PC-9 (cell line): ENCODE data around the gene BCL2L13. TPM values are rescaled to one million over a fixed set of nuclear protein-coding genes. Genes with fewer than 3 reads are reported as not detected.

Source experiments
- BruUV-seq: library from RNA; stranded (reverse); fragments of 400-500 nt; replicated peaks from 2 replicates; lab custom pipeline; 2021; lab: Mats Ljungman, UMichigan
- CTCF ChIA-PET: fragments of 300-600 bp; sonication (Branson Sonifier 250); formaldehyde crosslinking; loops from one replicate; lab custom pipeline; 2022; ENCODE audit warnings: antibody characterized with exemption; lab: Charles Lee
- POLR2A ChIA-PET: fragments of 300-600 bp; sonication (Branson Sonifier 250); formaldehyde crosslinking; loops from one replicate; lab custom pipeline; 2022; ENCODE audit warnings: antibody characterized with exemption; ENCODE audit not compliant: unreplicated experiment; lab: Charles Lee
- DNase-seq, 2 experiments: peaks; one replicate each; pipeline versions ENCODE4 v3.0.0 to v3.0.0-alpha.2; 2015 to 2022; ENCODE audit warnings: mixed read lengths in 1 of 2
- H2AFZ ChIP-seq: fragments of 200-600 bp; sonication (generic); 2 replicates; pipeline ENCODE4 v1.8.1; 2017; ENCODE audit warnings: antibody characterized with exemption
- H3F3A ChIP-seq: fragments of 200-600 bp; sonication (generic); 2 replicates; pipeline ENCODE4 v1.8.1; 2017; ENCODE audit warnings: antibody characterized with exemption, mild to moderate bottlenecking, low read depth; ENCODE audit not compliant: insufficient read depth
- H3K27ac ChIP-seq: fragments of 200-600 bp; sonication (generic); 2 replicates; pipeline ENCODE4 v1.6.1; 2016; ENCODE audit warnings: mixed run types
- H3K27me3 ChIP-seq: fragments of 200-600 bp; sonication (generic); 2 replicates; pipeline ENCODE4 v1.6.1; 2016; ENCODE audit warnings: low read depth, mixed run types; ENCODE audit not compliant: insufficient read depth
- H3K36me3 ChIP-seq: fragments of 200-600 bp; sonication (generic); 2 replicates; pipeline ENCODE4 v1.6.1; 2016; ENCODE audit warnings: low read depth, mixed run types
- H3K4me1 ChIP-seq: fragments of 200-600 bp; sonication (generic); replicated peaks from 2 replicates; pipeline ENCODE4 v1.6.1; 2016; ENCODE audit warnings: mixed run types; ENCODE audit not compliant: insufficient read depth
- H3K4me2 ChIP-seq: fragments of 200-600 bp; sonication (generic); 2 replicates; pipeline ENCODE4 v1.6.1; 2017; ENCODE audit warnings: mixed run types
- H3K4me3 ChIP-seq: fragments of 200-600 bp; sonication (generic); 2 replicates; pipeline ENCODE4 v1.6.1; 2016; ENCODE audit warnings: mixed run types
- H3K79me2 ChIP-seq: fragments of 200-600 bp; sonication (generic); 2 replicates; pipeline ENCODE4 v1.6.1; 2017; ENCODE audit warnings: low read depth, mixed run types
- H3K9me2 ChIP-seq: fragments of 200-600 bp; sonication (generic); 2 replicates; pipeline ENCODE4 v1.8.1; 2017; ENCODE audit warnings: mild to moderate bottlenecking; ENCODE audit not compliant: insufficient read depth
- H3K9me3 ChIP-seq: fragments of 200-600 bp; sonication (generic); 2 replicates; pipeline ENCODE4 v1.8.1; 2016; ENCODE audit warnings: low read depth; ENCODE audit not compliant: insufficient read depth
- H4K20me1 ChIP-seq: fragments of 200-600 bp; sonication (generic); 2 replicates; pipeline ENCODE4 v1.8.1; 2017; ENCODE audit not compliant: insufficient read depth
- EZH2 ChIP-seq: fragments of 200-600 bp; sonication (generic); IDR thresholded peaks from 2 replicates; pipeline ENCODE4 v1.8.0; 2017; ENCODE audit warnings: antibody characterized with exemption, low read depth
- intact Hi-C: fragments of 100-400 bp; cut with micrococcal nuclease; formaldehyde crosslinking; loops from one replicate; pipeline ENCODE4 v1.10.0; 2022; ENCODE audit not compliant: unreplicated experiment
- microRNA-seq: library from miRNA; unstranded; fragments of <30 nt; microRNA quantifications from one replicate; pipeline ENCODE4 v1.2.0, GENCODE V29; 2021; ENCODE audit warnings: borderline number of aligned reads, borderline replicate concordance
- total RNA-seq: library from RNA; stranded (reverse); gene quantifications from 2 replicates; pipeline ENCODE4 v1.2.3, GENCODE V29; 2021

The BCL2L13 gene
- total RNA-seq, 1 experiment from 2014 or later, result 43.1 TPM

GRCh38 chr22:17780116-17780740, 141.7 kb downstream of the BCL2L13 start:
- no peak for TF ChIP-seq EZH2
- Histone ChIP-seq H3K9me3 (no peaks in the 10 kb centered on the region), H3K79me2 (no peaks in the 10 kb centered on the region), H2AFZ (no peak overlapping the region), H3K27ac (no peak overlapping the region), H4K20me1 (no peaks in the 10 kb centered on the region), H3F3A (no peaks in the 10 kb centered on the region), H3K9me2 (no peaks in the 10 kb centered on the region), H3K4me3 (no peak overlapping the region), H3K4me2 (no peak overlapping the region), H3K27me3 (no peaks in the 10 kb centered on the region), H3K36me3 (no peaks in the 10 kb centered on the region), H3K4me1 (peaks cover 16% of the 10 kb centered on the region)
- ChIA-PET POLR2A (no interaction called here), CTCF (no interaction called here)
- intact Hi-C loops, result no loop called here
- no peak for DNase-seq
- BruUV-seq, result no TSS peak

Small RNA genes within 50 kb of the gene (microRNA-seq; reads per million reads assigned to microRNA genes)
- gene MIR3198-1, result not detected

Other genes with a start within 250 kb of the BCL2L13 start
- 0.48 and 0.57 TPM in 2 replicates for gene SLC25A18, start 75.3 kb upstream of the BCL2L13 start, total RNA-seq
- gene ATP6V1E1, start 10.0 kb upstream of the BCL2L13 start, total RNA-seq, result 53.5 and 58.0 TPM in 2 replicates
- gene BID, start 135.7 kb downstream of the BCL2L13 start, total RNA-seq, result 44.4 and 59.0 TPM in 2 replicates